HG02970 (cell line): ENCODE results near the gene ZNF862.

ENCODE experiments used
- ATAC-seq: cut with Tn5 transposase; IDR thresholded peaks from one replicate; pipeline ENCODE4 v1.9.1; 2021; ENCODE audit warnings: mild to moderate bottlenecking, moderate library complexity, moderate number of reproducible peaks; ENCODE audit not compliant: unreplicated experiment, low FRiP score

Gene ZNF862

GRCh38 chr7:149838224-149838991 lies at the start of gene ZNF862:
TSS of gene ZNF862 (plus strand) at chr7:149838375. CDS start at chr7:149838612, 237 bp downstream.
- ATAC-seq, result peak; percentile 96

DNA sequence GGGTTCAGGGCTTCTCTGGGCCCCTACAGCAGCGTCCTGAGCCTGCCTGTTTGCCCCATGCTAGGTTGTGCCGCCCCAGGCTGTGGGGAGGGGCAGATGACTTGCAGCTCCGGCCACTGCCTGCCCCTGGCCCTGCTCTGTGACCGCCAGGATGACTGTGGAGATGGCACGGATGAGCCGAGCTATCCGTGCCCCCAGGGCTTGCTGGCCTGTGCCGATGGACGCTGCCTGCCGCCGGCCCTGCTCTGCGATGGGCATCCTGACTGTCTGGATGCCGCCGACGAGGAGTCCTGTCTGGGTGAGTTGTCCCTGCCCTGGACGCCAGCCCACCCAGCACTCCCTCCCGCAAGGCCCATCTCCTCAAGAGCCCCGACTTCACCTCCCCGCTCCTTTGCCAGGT lies 49.1 kb upstream of the ZNF862 start:
- no peak for ATAC-seq

GRCh38 chr7:149790146-149790548 lies 48.0 kb upstream of the ZNF862 start:
- no peak for ATAC-seq

DNA sequence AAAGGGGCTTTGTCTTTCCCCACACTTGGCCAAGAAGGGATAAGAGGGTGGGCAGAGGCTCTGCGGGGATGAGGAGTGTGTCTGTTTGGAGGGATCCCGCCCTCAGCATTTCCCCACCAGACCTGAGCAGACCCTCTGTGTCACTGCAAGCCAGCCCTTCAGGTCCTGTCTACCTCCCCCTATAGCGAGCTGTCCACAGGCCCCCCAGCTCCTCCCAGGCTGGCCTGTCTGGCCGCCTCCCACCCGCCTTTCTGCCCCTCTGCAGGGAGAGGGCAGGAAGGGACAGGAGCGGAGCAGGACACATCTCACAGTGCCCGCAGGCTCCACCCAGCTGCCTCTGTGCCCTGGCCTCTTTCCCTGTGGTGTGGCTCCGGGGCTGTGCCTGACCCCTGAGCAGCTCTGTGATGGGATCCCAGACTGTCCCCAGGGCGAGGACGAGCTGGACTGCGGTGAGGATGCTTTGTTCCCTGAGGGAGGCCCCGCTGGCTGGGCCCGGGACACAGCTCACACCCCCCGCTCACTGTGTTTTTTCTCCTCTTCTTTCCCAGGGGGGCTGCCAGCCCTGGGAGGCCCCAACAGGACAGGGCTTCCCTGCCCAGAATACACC lies 47.3 kb upstream of the ZNF862 start:
- ATAC-seq, result no peak

DNA sequence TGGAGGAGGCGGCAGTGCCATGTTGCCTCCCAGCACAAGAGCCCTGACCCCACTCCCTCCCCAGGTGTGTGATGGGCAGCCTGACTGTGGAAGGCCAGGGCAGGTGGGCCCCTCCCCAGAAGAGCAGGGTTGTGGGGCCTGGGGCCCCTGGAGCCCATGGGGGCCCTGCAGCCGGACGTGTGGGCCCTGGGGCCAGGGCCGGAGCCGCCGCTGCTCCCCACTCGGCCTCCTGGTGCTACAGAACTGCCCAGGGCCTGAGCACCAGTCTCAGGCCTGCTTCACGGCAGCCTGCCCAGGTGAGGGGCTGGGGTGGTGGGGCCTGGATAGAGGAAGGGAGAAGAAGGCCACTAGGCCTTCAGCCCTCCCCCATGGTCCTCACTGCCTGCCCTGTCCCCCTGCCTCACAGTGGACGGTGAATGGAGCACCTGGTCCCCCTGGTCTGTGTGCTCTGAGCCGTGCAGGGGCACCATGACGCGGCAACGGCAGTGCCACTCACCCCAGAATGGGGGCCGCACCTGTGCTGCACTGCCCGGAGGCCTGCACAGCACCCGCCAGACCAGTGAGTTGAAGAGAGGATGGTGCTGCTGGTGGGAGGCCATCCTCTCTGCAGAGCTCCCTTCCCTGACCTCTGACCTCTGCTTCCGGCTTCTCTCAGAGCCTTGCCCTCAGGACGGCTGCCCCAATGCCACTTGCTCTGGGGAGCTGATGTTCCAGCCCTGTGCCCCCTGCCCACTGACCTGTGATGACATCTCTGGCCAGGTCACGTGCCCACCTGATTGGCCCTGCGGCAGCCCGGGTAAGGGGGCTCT lies 46.6 kb upstream of the ZNF862 start:
- ATAC-seq, result no peak

- no peak for ATAC-seq
Observed at GRCh38 chr7:149792220-149792595, 46.0 kb upstream of the ZNF862 start.

- no peak for ATAC-seq
Observed at GRCh38 chr7:149793261-149793660, 44.9 kb upstream of the ZNF862 start.

- no peak for ATAC-seq
Observed at GRCh38 chr7:149794661-149795060, 43.5 kb upstream of the ZNF862 start.

DNA sequence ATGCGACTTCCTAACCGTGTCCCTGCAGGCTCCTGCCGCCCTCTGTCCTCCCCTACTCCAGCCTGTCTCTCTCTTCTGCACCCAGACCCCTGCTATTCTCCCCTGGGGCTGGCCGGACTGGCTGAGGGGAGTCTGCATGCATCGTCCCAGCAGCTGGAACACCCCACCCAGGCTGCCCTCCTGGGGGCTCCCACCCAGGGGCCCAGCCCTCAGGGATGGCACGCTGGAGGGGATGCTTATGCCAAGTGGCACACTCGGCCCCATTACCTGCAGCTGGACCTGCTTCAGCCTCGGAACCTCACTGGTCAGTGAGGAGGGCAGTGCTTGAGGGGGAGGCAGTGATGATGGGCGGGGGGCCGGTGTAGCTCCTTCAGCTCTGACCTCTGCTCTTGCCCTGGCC lies 43.0 kb upstream of the ZNF862 start:
- ATAC-seq, result no peak

- ATAC-seq, result no peak
Observed at GRCh38 chr7:149796287-149796860, 41.8 kb upstream of the ZNF862 start.

GRCh38 chr7:149797771-149798170 lies 40.4 kb upstream of the ZNF862 start:
- ATAC-seq, result no peak

DNA sequence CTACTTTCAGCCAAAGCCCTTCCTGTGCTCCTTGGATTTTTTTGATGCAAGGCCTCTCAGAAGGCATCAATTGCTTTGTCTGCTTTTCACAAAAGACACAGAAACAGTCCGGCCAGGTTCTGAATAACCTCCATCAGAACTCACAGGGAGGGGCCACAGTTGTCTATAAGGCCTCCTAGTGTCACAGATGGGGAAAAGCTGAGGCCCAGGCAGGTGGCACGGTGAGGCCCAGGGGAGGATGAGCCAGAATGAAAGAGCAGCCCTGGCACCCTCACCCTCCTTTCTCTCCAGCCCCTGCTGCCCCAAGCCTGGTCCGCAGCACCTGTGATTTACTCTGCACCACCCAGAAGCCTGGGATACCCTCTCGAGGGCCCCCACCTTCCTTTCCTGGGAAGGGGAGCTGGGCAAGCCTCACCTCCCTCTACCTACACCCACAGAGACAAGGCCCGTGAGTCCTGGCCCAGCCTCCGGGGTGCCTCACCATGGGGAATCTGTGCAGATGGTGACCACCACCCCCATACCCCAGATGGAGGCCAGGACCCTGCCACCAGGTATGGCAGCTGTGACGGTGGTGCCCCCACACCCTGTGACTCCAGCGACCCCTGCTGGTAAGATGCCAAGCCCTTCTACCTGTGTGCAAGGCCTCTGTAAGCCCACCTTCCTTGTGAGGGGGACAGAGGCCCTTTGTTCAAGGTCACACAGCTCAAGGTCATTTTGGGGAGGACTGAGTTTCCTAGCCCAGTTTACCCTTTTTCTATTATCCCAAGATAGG lies 38.6 kb upstream of the ZNF862 start:
- ATAC-seq, result no peak

GRCh38 chr7:149800169-149800555 lies 38.0 kb upstream of the ZNF862 start:
- ATAC-seq, result no peak

DNA sequence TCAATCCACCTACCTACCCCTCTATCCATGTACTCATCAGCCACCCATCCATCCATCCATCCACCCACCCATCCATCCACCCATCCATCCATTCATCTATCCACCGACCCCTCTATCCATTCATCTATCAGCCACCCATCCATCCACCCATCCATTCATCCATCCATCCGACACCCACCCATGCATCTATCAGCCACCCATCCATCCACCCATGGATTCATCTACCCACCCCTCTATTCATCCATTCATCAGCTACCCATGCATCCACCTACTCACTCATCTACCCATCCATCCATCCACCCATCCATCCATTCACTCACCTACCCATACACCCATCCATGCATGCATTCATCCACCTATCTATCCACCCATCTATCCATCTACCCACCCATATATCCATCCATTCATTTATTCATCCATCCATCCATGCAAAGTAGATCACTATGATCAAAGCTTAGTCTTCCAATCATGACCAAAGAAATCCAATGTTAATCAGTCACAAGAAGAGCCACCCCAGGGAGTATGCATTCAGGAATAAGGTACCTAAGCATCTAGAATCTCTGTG lies 37.1 kb upstream of the ZNF862 start:
- ATAC-seq, result no peak

DNA sequence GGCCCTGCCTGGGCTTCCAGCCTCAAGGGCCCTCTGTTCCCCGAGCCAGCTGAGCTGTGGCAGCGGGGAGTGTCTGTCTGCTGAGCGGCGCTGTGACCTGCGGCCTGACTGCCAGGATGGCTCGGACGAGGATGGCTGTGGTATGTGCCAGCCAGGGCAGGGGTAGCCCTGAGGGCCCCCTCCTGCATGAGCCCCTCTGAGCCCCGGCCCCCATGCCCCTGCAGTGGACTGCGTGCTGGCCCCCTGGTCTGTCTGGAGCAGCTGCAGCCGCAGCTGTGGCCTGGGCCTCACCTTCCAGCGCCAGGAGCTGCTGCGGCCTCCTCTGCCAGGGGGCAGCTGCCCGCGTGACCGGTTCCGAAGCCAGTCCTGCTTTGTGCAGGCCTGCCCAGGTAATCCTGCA lies 36.4 kb upstream of the ZNF862 start:
- ATAC-seq, result no peak

DNA sequence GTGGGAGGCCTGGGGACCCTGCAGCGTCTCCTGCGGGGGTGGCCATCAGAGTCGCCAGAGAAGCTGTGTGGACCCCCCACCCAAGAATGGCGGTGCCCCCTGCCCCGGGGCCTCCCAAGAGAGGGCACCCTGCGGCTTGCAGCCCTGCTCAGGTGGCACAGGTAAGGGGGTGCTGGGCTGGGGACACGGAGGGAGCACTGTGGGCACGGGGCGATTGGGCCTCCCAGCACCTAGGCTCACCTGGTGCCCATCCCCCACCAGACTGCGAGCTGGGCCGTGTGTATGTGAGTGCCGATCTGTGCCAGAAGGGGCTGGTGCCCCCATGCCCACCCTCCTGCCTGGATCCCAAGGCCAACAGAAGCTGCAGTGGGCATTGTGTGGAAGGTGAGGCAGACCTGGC lies 35.2 kb upstream of the ZNF862 start:
- ATAC-seq, result no peak

- no peak for ATAC-seq
Observed at GRCh38 chr7:149803551-149804074, 34.6 kb upstream of the ZNF862 start.

- no peak for ATAC-seq
Observed at GRCh38 chr7:149804106-149804505, 34.1 kb upstream of the ZNF862 start.

GRCh38 chr7:149806726-149807125 lies 31.4 kb upstream of the ZNF862 start:
- no peak for ATAC-seq

GRCh38 chr7:149808311-149808710 lies 29.9 kb upstream of the ZNF862 start:
- no peak for ATAC-seq
